ENCODE results near the gene OR13C5.
"Not testable (repeated sequence)": the region's sequence is repeated elsewhere in the genome, so short reads cannot be mapped to it uniquely, and the experiment has no call there.

Gene OR13C5

DNA sequence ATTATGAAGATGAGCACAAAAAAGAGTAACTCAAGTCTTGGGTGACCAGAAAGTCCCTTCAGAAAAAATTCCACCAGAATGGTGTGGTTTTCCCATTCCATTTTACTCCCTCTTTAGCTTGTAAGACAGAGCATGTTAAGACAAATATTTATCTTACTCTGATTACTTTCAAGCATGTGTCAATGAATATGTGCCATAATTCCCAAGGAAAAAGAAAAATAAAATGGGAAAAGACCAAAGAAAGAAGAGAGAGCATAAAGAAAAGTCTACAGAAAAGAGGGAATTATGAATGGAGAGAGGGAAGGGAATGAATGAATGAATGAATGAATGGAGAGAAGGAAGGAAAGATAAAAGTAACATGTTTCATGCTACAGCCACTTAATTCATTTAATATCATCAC lies at the start of gene OR13C5:
Gene OR13C5 (minus strand): TSS at position 101 of the 400 bp plus-strand sequence. CDS start 0 bp downstream, at position 101.
- DNase-seq, result not testable (repeated sequence)

- DNase-seq, result no peak
Observed at GRCh38 chr9:104635456-104635855, 36.2 kb upstream of the OR13C5 start.

DNA sequence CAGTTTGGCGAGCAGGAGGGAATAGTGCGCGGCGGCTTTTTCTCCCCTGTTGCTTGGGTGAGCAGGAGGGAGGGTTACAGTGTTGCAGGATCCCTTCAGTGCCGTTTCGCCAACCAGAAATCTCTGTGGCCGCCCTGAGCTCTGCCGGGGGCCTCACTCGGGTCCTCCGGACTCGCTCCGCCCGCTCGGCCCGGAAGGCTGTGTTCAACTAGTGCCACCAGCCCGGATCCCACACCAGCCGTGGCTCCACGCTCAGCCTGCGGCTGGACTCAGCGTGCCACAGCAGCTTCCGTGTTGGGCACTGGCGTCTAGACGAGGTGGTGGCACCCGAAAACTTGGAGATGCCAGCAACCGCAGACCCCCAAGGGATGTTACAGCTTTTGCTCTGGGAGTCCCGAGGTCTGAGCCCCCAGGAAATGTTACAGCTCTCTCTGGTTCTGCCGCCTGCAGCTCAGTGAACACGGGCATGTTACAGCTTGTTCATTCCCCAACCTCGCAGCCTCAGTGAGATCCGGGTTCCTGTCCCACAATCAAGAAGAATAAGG lies 34.8 kb upstream of the OR13C5 start:
- no peak for DNase-seq

DNA sequence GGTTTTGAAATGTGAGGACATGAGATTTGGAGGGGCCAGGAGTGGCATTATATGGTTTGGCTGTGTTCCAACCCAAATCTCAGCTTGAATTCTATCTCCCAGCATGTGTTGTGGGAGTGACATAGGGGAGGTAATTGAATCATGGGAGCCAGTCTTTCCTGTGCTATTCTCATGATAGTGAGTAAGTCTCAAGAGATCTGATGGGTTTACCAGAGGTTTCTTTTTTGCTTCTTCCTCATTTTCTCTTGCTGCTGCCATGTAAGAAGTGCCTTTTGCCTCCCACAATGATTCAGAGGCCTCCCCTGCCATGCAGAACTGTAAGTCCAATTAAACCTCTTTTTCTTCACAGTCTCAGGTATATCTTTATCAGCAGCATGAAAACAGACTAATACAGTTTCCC lies 26.8 kb upstream of the OR13C5 start:
- DNase-seq, result not testable (repeated sequence)

GRCh38 chr9:104618104-104618503 lies 18.9 kb upstream of the OR13C5 start, which contains the start of gene OR13C9:
Gene OR13C9 (minus strand): TSS chr9:104618204. CDS start chr9:104618204, 0 bp downstream.
- no peak for DNase-seq

DNA sequence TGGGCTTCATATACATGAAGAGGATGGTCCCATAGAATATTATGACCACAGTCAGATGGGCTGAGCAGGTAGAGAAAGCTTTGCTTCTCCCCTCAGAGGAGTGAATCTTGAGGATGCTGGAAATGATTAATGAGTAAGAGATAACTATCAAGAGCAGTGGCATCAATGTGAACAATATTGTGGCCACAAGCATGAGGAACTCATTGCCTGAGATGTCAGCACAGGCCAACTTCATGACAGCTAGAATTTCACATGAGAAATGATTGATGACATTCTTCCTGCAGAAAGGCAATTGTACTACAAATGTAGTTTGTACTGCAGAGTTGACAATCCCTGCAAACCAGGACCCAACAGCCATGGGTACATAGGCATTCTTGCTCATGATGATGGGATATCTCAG lies 18.2 kb upstream of the OR13C5 start:
- no peak for DNase-seq

GRCh38 chr9:104611213-104611612 lies 12.0 kb upstream of the OR13C5 start:
- no peak for DNase-seq

DNA sequence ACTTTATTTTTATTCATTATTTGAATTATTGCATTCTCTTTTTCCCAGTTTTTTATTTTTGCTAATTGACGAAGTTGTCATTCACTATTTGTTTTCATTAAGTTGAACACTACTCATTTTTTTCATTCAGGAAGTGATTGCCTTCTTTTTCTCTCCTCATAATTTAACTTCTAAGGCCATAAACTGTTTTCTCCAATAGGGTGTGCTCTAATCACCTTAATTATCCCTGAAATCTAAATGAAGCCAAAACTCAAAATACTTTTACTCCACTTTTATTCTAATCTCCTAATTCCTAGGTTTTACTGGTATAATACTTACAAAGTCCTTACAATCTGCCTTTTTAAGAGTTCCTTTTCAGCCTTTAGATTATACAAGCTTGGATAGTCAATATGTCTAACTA lies 9.1 kb upstream of the OR13C5 start:
- DNase-seq, result no peak

GRCh38 chr9:104606152-104606551 lies 6.9 kb upstream of the OR13C5 start:
- no peak for DNase-seq

- DNase-seq, result not testable (repeated sequence)
Observed at GRCh38 chr9:104605527-104605926, 6.3 kb upstream of the OR13C5 start, which contains the start of gene OR13C2. Gene OR13C2 (minus strand): TSS chr9:104605627. CDS start chr9:104605627, 0 bp downstream.

- DNase-seq, result no peak
Observed at GRCh38 chr9:104604801-104605200, 5.6 kb upstream of the OR13C5 start.

- DNase-seq, result not testable (repeated sequence)
Observed at GRCh38 chr9:104598749-104599148, 464 bp downstream of the OR13C5 start.

- DNase-seq, result no peak
Observed at GRCh38 chr9:104589626-104590025, 9.6 kb downstream of the OR13C5 start.

GRCh38 chr9:104586496-104587180 lies 12.6 kb downstream of the OR13C5 start:
- DNase-seq, result no peak

- no peak for DNase-seq
Observed at GRCh38 chr9:104580562-104580961, 18.7 kb downstream of the OR13C5 start.

- DNase-seq, result no peak
Observed at GRCh38 chr9:104577263-104577662, 21.9 kb downstream of the OR13C5 start.

- DNase-seq, result no peak
Observed at GRCh38 chr9:104575456-104575855, 23.8 kb downstream of the OR13C5 start.

- DNase-seq, result no peak
Observed at GRCh38 chr9:104572612-104573011, 26.6 kb downstream of the OR13C5 start.

DNA sequence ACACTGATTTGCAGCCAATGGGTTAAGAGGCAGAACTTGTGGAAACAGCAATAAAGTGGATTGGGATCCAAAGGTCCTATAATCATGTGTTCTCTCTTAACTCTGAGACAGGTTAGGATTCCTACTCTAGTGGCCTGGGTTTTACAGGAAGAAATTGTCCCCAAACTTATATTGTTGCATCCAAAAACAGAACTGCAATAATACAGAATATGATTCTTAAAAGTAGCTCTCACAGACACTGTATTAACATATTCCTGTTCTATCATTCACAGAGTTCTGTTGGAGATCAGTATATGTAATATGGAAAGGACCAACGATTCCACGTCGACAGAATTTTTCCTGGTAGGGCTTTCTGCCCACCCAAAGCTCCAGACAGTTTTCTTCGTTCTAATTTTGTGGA lies 30.3 kb downstream of the OR13C5 start, which contains the start of gene OR13C8:
Gene OR13C8 (plus strand): TSS at position 301 of the 400 bp plus-strand sequence. CDS start 0 bp downstream, at position 301.
- DNase-seq, result no peak

GRCh38 chr9:104564358-104564757 lies 34.9 kb downstream of the OR13C5 start:
- DNase-seq, result no peak

DNA sequence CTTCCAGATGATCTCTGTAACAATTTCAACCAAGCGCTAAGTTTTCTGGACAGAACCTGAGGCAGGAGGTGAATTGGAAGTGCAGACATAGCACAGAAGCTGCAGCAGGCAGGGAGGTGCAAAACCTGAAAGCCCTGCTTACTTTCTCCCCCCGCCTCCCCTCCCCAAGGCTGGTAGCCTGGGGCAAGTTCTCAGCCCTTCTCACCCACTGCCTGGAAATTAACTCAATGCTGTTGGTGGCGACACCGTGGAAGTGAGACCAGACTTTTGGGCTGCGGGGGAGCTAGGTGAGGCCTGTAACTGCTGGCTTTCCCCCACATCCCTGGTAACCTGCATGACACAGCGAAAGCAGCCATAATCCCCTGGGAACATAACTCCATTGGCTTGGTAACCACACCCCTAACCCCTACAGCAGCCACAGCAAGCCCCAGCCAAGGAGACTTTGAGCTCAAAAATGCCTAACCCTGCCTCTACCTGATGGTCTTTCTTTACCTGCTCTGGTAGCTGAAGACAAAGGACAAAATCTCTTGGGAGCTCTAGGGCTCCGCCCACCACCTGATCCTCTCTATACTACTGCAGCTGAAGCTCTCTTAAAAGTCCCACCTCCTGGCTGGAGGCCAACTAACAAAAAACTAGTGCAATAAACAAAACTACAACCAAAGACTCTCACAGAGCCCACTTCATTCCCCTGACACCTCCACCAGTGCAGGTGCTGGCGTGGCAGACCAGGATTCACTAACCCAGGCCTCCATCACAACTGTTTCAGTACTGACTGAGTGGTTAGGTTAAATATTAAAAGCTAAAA lies 42.2 kb downstream of the OR13C5 start:
- no peak for DNase-seq

DNA sequence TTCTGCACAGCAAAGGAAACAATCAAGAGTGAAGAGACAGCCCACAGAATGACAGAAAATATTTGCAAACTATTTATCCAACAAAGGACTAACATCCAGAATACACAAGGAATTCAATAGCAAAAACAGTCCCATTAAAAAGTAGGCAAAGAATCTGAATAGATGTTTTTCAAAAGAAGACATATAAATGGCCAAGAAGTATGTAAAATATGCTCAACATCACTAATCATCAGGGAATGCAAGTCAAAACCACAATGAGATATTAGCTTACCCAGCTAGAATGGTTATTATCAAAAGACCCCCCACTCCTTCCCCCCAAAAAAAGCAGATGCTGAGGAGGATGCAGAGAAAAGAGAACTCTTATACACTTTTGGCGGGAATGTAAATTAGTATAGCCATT lies 43.7 kb downstream of the OR13C5 start:
- no peak for DNase-seq

DNA sequence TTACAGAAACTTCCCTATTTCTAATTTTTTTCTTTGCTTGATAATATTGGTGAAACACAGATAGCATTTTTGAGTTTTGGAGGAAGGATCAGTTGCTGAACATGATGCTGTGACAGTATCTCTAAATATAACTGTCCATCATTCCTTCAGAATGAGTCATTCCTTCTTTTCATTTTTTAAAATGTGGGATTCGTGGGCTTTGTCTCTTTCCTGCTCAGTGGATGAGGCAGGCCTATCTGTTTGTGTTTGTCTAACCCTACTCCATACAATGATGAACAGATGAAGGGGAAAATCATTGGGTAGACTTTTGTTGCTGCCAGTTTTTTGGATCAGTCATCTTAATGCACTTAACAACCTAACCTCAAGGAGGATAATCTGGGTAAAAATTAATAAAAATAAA lies 46.0 kb downstream of the OR13C5 start:
- DNase-seq, result no peak
